ENCODE measurements around the gene PTPRK. TPM values are rescaled to one million over a fixed set of nuclear protein-coding genes. Genes with fewer than 3 reads are reported as not detected.

PTPRK gene
- total RNA-seq, 1 experiment from 2014 or later, result 94.4 TPM

GRCh38 chr6:128073389-128073788 lies 447.0 kb downstream of the PTPRK start:
- no peak overlapping the region for H3K4me3 ChIP-seq (ENCODE audit: low read depth, low read length)
- TF ChIP-seq CTCF (IDR thresholded peaks at IDR 0.05; ENCODE audit: insufficient read depth in 1 of 2, low read depth in 1 of 2, low read length in 1 of 2, severe bottlenecking in 1 of 2, unreplicated experiment in 1 of 2), result no peak
- BruUV-seq (replicated peaks), result no TSS peak
- no peaks in the 10 kb centered on the region for H3K9me3 Mint-ChIP-seq (ENCODE audit: unreplicated experiment)
- CTCF ChIA-PET, result no interaction called here
- H3K27me3 Mint-ChIP-seq (ENCODE audit: insufficient read depth, unreplicated experiment), result no peaks in the 10 kb centered on the region
- no peak for DNase-seq
- peaks cover 8% of the 10 kb centered on the region; the same call in 1 of the 2 replicates for H3K9me3 ChIP-seq
- H3K4me1 Mint-ChIP-seq (ENCODE audit: low read depth, unreplicated experiment), result peaks cover 6% of the 10 kb centered on the region
- POLR2A ChIA-PET, result no interaction called here
- no peak overlapping the region for H3K4me3 Mint-ChIP-seq (ENCODE audit: unreplicated experiment)
- no peak overlapping the region for H3K27ac Mint-ChIP-seq (ENCODE audit: unreplicated experiment)
- intact Hi-C loops (cut with micrococcal nuclease; ENCODE audit: unreplicated experiment), result no loop called here
- H3K36me3 Mint-ChIP-seq (ENCODE audit: insufficient read depth, unreplicated experiment), result peaks cover 27% of the 10 kb centered on the region
- no peaks in the 10 kb centered on the region for H3K27me3 ChIP-seq (replicated peaks; ENCODE audit: control insufficient read depth, insufficient read depth, low read length)
- peaks cover 13% of the 10 kb centered on the region; the same call in 1 of the 2 replicates for H3K4me1 ChIP-seq
- H3K36me3 ChIP-seq (ENCODE audit: control insufficient read depth, insufficient read depth, low read length), result no peaks in the 10 kb centered on the region

DNA sequence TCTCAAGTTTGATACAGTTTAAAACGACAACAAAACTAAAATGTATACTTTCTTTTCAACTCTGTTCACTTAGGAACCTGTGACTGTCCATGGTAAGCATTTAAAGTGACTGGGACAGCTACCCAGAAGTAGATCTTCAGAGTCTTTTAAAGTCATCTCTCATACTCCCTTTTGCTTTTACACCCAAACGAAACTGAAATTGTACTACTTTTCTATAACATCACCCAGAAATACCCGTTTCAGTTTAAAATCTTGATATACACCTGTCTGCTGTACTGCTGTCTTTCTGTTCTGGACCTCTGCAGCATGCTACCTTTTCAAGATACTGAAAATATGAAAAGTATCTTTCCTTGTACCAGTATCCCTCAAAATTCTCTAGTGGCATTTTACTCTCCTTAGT lies 449.2 kb downstream of the PTPRK start:
- H3K27ac Mint-ChIP-seq (ENCODE audit: unreplicated experiment), result peak overlapping the region; percentile 9

GRCh38 chr6:128070406-128070805 lies 450.0 kb downstream of the PTPRK start:
- no peak overlapping the region for H3K4me3 ChIP-seq (ENCODE audit: low read depth, low read length)
- no peak overlapping the region for H3K4me3 Mint-ChIP-seq (ENCODE audit: unreplicated experiment)
- H3K4me1 ChIP-seq, result peaks cover 13% of the 10 kb centered on the region; the same call in 1 of the 2 replicates
- H3K9me3 Mint-ChIP-seq (ENCODE audit: unreplicated experiment), result no peaks in the 10 kb centered on the region
- H3K27me3 Mint-ChIP-seq (ENCODE audit: insufficient read depth, unreplicated experiment), result no peaks in the 10 kb centered on the region
- ChIA-PET POLR2A (no interaction called here), CTCF (no interaction called here)
- no TSS peak for BruUV-seq (replicated peaks)
- H3K36me3 ChIP-seq (ENCODE audit: control insufficient read depth, insufficient read depth, low read length), result no peaks in the 10 kb centered on the region; the same call in 1 of the 2 replicates
- no peak for TF ChIP-seq CTCF (IDR thresholded peaks at IDR 0.05; ENCODE audit: insufficient read depth in 1 of 2, low read depth in 1 of 2, low read length in 1 of 2, severe bottlenecking in 1 of 2, unreplicated experiment in 1 of 2)
- peak in 1 of 2 experiments; percentile 19 for DNase-seq
- H3K27ac Mint-ChIP-seq (ENCODE audit: unreplicated experiment), result no peak overlapping the region
- H3K9me3 ChIP-seq, result peaks cover 8% of the 10 kb centered on the region; the same call in 1 of the 2 replicates
- peaks cover 19% of the 10 kb centered on the region for H3K36me3 Mint-ChIP-seq (ENCODE audit: insufficient read depth, unreplicated experiment)
- no peaks in the 10 kb centered on the region for H3K27me3 ChIP-seq (replicated peaks; ENCODE audit: control insufficient read depth, insufficient read depth, low read length)
- peaks cover 6% of the 10 kb centered on the region for H3K4me1 Mint-ChIP-seq (ENCODE audit: low read depth, unreplicated experiment)
- intact Hi-C loops (cut with micrococcal nuclease; ENCODE audit: unreplicated experiment), result no loop called here

More for the DNA sequence above, 449.2 kb downstream of the PTPRK start:
- ChIA-PET POLR2A (no interaction called here), CTCF (no interaction called here)
- no TSS peak for BruUV-seq (replicated peaks)
- Mint-ChIP-seq H3K4me1 (ENCODE audit: low read depth, unreplicated experiment) (peaks cover 6% of the 10 kb centered on the region), H3K4me3 (ENCODE audit: unreplicated experiment) (no peak overlapping the region), H3K9me3 (ENCODE audit: unreplicated experiment) (no peaks in the 10 kb centered on the region), H3K36me3 (ENCODE audit: insufficient read depth, unreplicated experiment) (peaks cover 27% of the 10 kb centered on the region), H3K27me3 (ENCODE audit: insufficient read depth, unreplicated experiment) (no peaks in the 10 kb centered on the region)
- no peaks in the 10 kb centered on the region; the same call in 1 of the 2 replicates for H3K36me3 ChIP-seq (ENCODE audit: control insufficient read depth, insufficient read depth, low read length)
- no peak for DNase-seq
- intact Hi-C loops (cut with micrococcal nuclease; ENCODE audit: unreplicated experiment), result no loop called here
- no peak for TF ChIP-seq CTCF (IDR thresholded peaks at IDR 0.05; ENCODE audit: insufficient read depth in 1 of 2, low read depth in 1 of 2, low read length in 1 of 2, severe bottlenecking in 1 of 2, unreplicated experiment in 1 of 2)
- H3K9me3 ChIP-seq, result peaks cover 8% of the 10 kb centered on the region; the same call in 1 of the 2 replicates
- no peaks in the 10 kb centered on the region for H3K27me3 ChIP-seq (replicated peaks; ENCODE audit: control insufficient read depth, insufficient read depth, low read length)
- peaks cover 13% of the 10 kb centered on the region; the same call in 1 of the 2 replicates for H3K4me1 ChIP-seq
- H3K4me3 ChIP-seq (ENCODE audit: low read depth, low read length), result no peak overlapping the region

Data from Caco-2 (cell line).